K562 (cell line): ENCODE data around the gene PIP5KL1. TPM values are rescaled to one million over a fixed set of nuclear protein-coding genes. Genes with fewer than 3 reads are reported as not detected.
A peak's percentile ranks its signal among the peaks of the same experiment; 100 is the strongest.

Source experiments
- HINFP ChIP-seq: fragments of 450-650 bp; conservative IDR thresholded peaks from 2 replicates; pipeline ENCODE4 v1.6.1; 2016; ENCODE audit warnings: missing genetic modification characterization, low read depth, mild to moderate bottlenecking, control low read depth, missing compliant biosample characterization
- MTA3 ChIP-seq: fragments of 450-650 bp; formaldehyde crosslinking; IDR thresholded peaks from 2 replicates; pipeline ENCODE4 v1.6.1; 2017; ENCODE audit warnings: mild to moderate bottlenecking, borderline replicate concordance
- NRF1 ChIP-seq, 2 experiments: fragments of 450-650 bp; IDR thresholded peaks in 1 of 2; conservative IDR thresholded peaks in 1 of 2; 2 replicates each; pipeline ENCODE4 v1.6.1; 2014; ENCODE audit warnings: mild to moderate bottlenecking in 2 of 2
- PHF8 ChIP-seq: fragments of 200-600 bp; sonication (generic); IDR thresholded peaks from 2 replicates; pipeline ENCODE4 v1.6.1; 2012; ENCODE audit warnings: mixed run types, mild to moderate bottlenecking, inconsistent platforms, low read length, moderate library complexity, borderline replicate concordance
- PKNOX1 ChIP-seq: fragments of 450-650 bp; IDR thresholded peaks from 2 replicates; pipeline ENCODE4 v1.6.1; 2016
- RB1 ChIP-seq: fragments of 450-650 bp; IDR thresholded peaks from 2 replicates; pipeline ENCODE4 v1.6.1; 2017; ENCODE audit warnings: low read depth, mild to moderate bottlenecking
- RBM22 ChIP-seq: fragments of 200-400 bp; formaldehyde crosslinking; IDR thresholded peaks from 2 replicates; pipeline ENCODE4 v1.6.1; 2018; ENCODE audit warnings: low read length, low read depth; ENCODE audit not compliant: poor library complexity, severe bottlenecking
- REST ChIP-seq, 2 experiments: fragments of 450-650 bp; formaldehyde crosslinking in 1 of 2; IDR thresholded peaks; 2 replicates each; pipeline versions ENCODE4 v1.4.0 to v1.6.1; 2014 to 2020; ENCODE audit warnings: mild to moderate bottlenecking in 2 of 2, borderline replicate concordance in 1 of 2, low read depth in 1 of 2
- THAP7 ChIP-seq: fragments of 250-450 bp; sonication (Bioruptor Pico); IDR thresholded peaks from 2 replicates; pipeline ENCODE4 v1.5.0; 2021
- ZFX ChIP-seq: sonication (generic); formaldehyde crosslinking; IDR thresholded peaks from 2 replicates; pipeline ENCODE4 v1.8.0; 2022; ENCODE audit warnings: mild to moderate bottlenecking, missing genetic modification reagents, moderate library complexity
- ZNF639 ChIP-seq, 2 experiments: fragments of 200-800 bp in 1 of 2; sonication (Bioruptor generic) in 1 of 2; sonication (generic) in 1 of 2; formaldehyde crosslinking in 1 of 2; IDR thresholded peaks in 1 of 2; conservative IDR thresholded peaks in 1 of 2; 2 replicates each; pipeline versions ENCODE4 v1.5.0 to v1.6.1; 2016 to 2020; ENCODE audit warnings: missing compliant biosample characterization in 1 of 2, missing genetic modification characterization in 1 of 2, missing genetic modification reagents in 1 of 2
- polyA plus RNA-seq, 8 experiments: library from polyadenylated mRNA; depleted of rRNA in 4 of 8; stranded (reverse) in 5 of 8; unstranded in 3 of 8; fragments of >200 nt; fragmentation: Nextera tagmentation in 2 of 8; fragmentation: Illumina TruSeq in 1 of 8; extraction: Ambion mirVana in 2 of 8; extraction: Trizol in 1 of 8; gene quantifications; 2 replicates each; pipeline versions ENCODE4 v1.2.1 to v1.2.3, GENCODE V29; 2011 to 2014; ENCODE audit warnings: inconsistent platforms in 1 of 8, missing spikeins in 1 of 8
- total RNA-seq, 7 experiments: library from RNA; depleted of rRNA in 6 of 7; stranded (reverse); fragments of >200 nt in 6 of 7; fragmentation: Illumina TruSeq in 2 of 7; extraction: Trizol in 2 of 7; gene quantifications; 2 replicates each; pipeline versions ENCODE4 v1.2.1 to v1.2.3, GENCODE V29; 2011 to 2021; ENCODE audit warnings: low replicate concordance in 1 of 7
- TF ChIP-seq, protein P1 (sequence below): fragments of 250-450 bp; sonication (Bioruptor Pico); IDR thresholded peaks from 2 replicates; pipeline ENCODE4 v1.4.0; 2020

PIP5KL1 gene
- total and polyA plus RNA-seq, 9 of the 15 experiments (the other 6 are each of a cell fraction or from before 2014, with no cell fraction given) = 0.18 to 4.8 (median 1.2) TPM

DNA sequence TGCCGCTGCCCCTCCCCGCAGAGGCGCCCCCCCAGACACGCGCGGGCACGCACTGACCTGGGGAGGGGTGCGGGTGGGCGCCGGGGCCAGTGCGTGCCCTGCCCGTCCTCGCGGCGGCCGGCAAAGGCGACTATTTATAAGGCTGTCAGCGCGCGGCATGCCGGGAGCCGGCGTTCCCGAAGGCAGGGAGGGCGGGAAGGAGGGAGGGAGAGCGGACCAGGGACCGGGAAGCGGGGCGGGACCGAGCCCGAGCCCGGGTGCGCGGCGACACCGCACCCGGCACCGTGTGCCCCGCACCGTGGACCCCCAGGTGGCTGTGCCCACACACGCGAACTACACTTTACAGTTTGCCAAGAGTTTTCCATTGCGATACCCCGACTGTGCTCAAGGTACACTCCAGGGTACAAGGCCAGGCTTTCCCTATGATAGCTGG lies 53.0 kb downstream of the PIP5KL1 start, which contains the start of gene AK1 (continued):
- TF ChIP-seq HINFP (no peak), MTA3 (peak; percentile 92), PKNOX1 (peak; percentile 47), NRF1 (conservative IDR thresholded peaks at IDR 0.05 in 1 of 2, IDR thresholded peaks at IDR 0.05 in 1 of 2) (peak in 1 of 2 experiments; percentile 24; a peak in 1 of 4 replicates), REST (IDR thresholded peaks at IDR 0.05; ENCODE audit: borderline replicate concordance) (no peak), REST (CRISPR knock-in tag; IDR thresholded peaks at IDR 0.05; ENCODE audit: low read depth) (no peak), ZFX (peak; percentile 60; the same call in 1 of the 2 replicates), ZNF639 (CRISPR knock-in tag; conservative IDR thresholded peaks at IDR 0.05 in 1 of 2, IDR thresholded peaks at IDR 0.05 in 1 of 2) (peak in 1 of 2 experiments; percentile 59; a peak in 1 of 4 replicates), RB1 (peak; percentile 60; the same call in 1 of the 2 replicates), THAP7 (no peak), RBM22 (peak; percentile 50), PHF8 (peak; percentile 69; the same call in 1 of the 2 replicates)
- TF ChIP-seq, protein P1, sequence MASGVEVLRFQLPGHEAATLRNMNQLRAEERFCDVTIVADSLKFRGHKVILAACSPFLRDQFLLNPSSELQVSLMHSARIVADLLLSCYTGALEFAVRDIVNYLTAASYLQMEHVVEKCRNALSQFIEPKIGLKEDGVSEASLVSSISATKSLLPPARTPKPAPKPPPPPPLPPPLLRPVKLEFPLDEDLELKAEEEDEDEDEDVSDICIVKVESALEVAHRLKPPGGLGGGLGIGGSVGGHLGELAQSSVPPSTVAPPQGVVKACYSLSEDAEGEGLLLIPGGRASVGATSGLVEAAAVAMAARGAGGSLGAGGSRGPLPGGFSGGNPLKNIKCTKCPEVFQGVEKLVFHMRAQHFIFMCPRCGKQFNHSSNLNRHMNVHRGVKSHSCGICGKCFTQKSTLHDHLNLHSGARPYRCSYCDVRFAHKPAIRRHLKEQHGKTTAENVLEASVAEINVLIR (CRISPR knock-in tag) = no peak
